Stimulated activated effector memory CD8-positive, alpha-beta T cell treated with anti-CD3 and anti-CD28 coated beads, Interleukin-12 subunit alpha, Interleukin-12 subunit beta, amount 100 ng/mL, for 72 hours (primary cell): ENCODE data around the gene SLC9A9.

Experiments used
- ATAC-seq: fragments of 150-1000 bp; cut with Tn5 transposase; 2 replicates; pipeline ENCODE4 v1.10.0; 2021
- DNase-seq, 2 donors: peaks; one replicate each; pipeline ENCODE4 v3.0.0; 2021 to 2022; ENCODE audit warnings: low spot score in 2 of 2
- H3K27ac Mint-ChIP-seq: one replicate; pipeline ENCODE4 v1.8.0; 2022; ENCODE audit warnings: mild to moderate bottlenecking, mixed read lengths
- H3K36me3 Mint-ChIP-seq: one replicate; pipeline ENCODE4 v1.8.0; 2022; ENCODE audit warnings: mild to moderate bottlenecking, mixed read lengths
- H3K4me1 Mint-ChIP-seq: one replicate; pipeline ENCODE4 v1.8.0; 2022; ENCODE audit warnings: mixed read lengths
- H3K4me3 Mint-ChIP-seq: one replicate; pipeline ENCODE4 v1.8.0; 2022; ENCODE audit warnings: mild to moderate bottlenecking, mixed read lengths
- H3K9me3 Mint-ChIP-seq: one replicate; pipeline ENCODE4 v1.8.0; 2022; ENCODE audit warnings: mixed read lengths

SLC9A9 gene

DNA sequence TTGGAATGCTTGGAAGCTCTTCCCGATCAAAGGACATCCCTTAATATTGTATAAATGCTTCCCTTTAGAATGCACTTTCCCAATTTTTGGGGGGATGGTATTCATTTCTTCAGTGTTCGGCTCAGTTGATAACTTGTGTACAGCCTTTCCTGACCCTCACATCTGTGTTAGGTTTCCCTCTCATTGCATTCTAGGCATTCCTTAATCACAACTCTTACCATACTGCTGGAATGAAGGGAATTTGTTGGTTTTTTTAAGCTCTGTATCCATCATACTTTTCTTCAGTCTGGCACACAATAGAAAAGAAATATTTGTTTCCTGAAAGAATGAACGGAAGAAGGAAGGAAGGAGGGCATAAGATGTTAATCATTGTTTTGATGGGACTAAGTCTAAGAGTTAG is 609.2 kb downstream of the SLC9A9 start:
- no peak overlapping the region for H3K4me3 Mint-ChIP-seq
- no peak for DNase-seq
- no peaks in the 10 kb centered on the region for H3K9me3 Mint-ChIP-seq
- no peaks in the 10 kb centered on the region for H3K4me1 Mint-ChIP-seq
- no peaks in the 10 kb centered on the region for H3K36me3 Mint-ChIP-seq
- H3K27ac Mint-ChIP-seq = no peak overlapping the region
- ATAC-seq = no peak

DNA sequence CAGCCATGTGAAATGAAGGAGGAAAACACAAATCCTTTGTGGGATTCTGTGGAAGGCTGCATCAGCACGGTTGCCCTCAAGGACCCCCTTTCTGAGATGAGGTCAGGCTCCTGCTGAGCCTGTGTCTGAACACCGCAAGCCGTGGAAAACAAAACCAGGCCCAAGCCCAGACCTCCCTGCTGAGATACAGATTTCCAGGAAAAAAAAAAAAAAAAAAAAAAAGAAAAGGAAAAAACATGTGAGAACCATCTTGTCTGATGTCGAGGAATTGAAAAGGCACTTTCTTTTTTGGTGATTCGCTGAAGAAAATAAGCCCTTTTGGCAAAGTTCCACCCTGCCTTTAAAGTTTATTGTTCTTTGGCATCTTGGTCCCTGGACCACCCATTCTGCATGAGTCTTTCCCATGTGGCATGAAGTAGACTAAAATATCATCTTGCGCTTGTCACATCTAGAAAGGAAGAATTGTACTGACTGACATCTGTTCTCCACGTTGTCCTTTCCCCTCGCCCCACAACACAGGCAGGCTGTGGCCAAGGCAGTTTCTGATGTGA is 611.1 kb downstream of the SLC9A9 start:
- Mint-ChIP-seq H3K36me3 (no peaks in the 10 kb centered on the region), H3K9me3 (no peaks in the 10 kb centered on the region), H3K4me3 (no peak overlapping the region)

DNA sequence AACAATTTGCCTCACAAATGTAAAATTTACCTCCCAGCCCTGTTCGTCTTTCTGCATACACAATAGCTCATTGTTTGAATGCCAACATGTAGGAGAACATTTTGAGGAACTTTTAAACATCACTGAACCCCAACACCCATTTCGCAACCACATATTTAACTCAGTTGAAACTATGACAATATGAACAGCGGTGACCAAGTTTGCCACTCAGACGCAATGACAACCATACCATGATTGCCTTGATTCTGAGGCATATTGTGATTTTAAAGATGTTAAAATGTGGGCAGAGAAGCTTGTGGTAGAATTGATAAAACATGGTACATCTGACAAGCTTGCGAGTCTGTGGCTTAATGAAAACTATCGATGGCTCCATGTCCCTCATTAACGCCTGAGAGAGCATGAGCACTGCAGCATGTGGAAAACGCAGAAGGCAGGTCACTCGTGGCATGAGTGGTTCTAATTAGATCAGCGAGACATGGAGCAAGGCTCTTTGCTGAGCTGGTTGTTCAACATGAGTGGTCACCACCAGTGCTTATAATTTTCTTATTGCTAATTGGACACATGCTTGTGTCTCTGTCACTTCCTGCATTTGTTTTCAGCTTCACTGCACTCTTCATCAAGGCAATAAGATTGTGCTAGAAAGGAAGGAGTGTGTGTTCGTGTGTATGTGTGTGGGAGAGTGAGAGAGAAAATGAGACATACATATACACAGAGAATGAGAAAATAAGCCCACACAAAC is 611.9 kb downstream of the SLC9A9 start:
- H3K4me3 Mint-ChIP-seq = no peak overlapping the region
- no peaks in the 10 kb centered on the region for H3K36me3 Mint-ChIP-seq
- H3K9me3 Mint-ChIP-seq = no peaks in the 10 kb centered on the region
- no peak overlapping the region for H3K27ac Mint-ChIP-seq
- DNase-seq = no peak
- ATAC-seq = peak; percentile 8
- no peaks in the 10 kb centered on the region for H3K4me1 Mint-ChIP-seq

More for the DNA sequence above, 611.1 kb downstream of the SLC9A9 start:
- H3K4me1 Mint-ChIP-seq = no peaks in the 10 kb centered on the region
- H3K27ac Mint-ChIP-seq = no peak overlapping the region
- ATAC-seq = no peak
- no peak for DNase-seq

DNA sequence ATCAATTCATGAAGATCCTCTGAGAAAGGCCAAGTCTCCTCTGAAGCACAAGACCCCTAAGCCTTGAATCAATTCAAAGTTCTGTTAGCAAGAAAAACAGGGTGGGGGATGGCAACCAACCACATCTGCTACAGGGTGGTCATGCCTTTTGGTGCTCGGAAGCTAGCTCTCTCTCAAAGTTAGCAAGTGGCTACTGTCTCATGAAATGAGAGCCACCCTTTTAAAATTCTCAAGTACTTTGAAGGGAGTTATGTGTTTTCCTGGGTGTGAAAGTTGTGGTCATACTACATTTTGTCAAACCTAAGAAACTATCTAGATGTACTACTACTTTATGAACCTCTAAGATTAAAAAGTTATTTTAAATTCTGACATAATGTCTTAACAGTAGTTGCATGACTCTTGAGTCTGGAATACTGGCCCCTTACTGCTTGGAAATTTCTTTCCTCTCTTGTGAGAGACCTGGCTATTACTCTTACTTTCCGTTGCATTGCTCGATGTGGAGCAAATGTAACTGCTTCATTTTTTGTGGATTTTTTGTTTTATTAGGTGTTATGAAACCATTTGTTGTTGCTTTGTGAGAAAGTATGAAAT is 612.6 kb downstream of the SLC9A9 start:
- no peaks in the 10 kb centered on the region for H3K4me1 Mint-ChIP-seq
- H3K36me3 Mint-ChIP-seq = no peaks in the 10 kb centered on the region
- no peak overlapping the region for H3K4me3 Mint-ChIP-seq
- H3K27ac Mint-ChIP-seq = no peak overlapping the region
- no peak for ATAC-seq
- H3K9me3 Mint-ChIP-seq = no peaks in the 10 kb centered on the region
- DNase-seq = no peak

DNA sequence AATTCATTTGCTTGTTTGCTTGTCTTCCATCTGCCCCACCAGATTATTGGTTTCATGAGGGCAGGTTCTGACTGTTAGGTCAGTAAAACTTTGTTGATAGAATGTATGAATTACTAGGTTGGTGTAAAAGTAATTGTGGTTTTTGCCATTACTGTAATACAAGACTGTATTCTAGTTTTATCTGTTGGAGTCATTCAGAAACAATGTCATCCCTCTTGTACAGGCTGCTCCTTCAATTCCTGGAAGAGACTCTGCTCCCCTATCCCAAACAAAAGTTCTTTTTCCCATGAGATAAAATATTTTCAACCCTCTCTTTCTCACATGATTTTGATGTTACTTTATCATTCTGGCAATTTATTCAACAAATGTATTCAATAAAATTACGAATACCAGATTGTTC is 613.7 kb downstream of the SLC9A9 start:
- ATAC-seq = no peak
- Mint-ChIP-seq H3K4me1 (no peaks in the 10 kb centered on the region), H3K27ac (no peak overlapping the region), H3K9me3 (no peaks in the 10 kb centered on the region), H3K36me3 (no peaks in the 10 kb centered on the region), H3K4me3 (no peak overlapping the region)
- DNase-seq = no peak

DNA sequence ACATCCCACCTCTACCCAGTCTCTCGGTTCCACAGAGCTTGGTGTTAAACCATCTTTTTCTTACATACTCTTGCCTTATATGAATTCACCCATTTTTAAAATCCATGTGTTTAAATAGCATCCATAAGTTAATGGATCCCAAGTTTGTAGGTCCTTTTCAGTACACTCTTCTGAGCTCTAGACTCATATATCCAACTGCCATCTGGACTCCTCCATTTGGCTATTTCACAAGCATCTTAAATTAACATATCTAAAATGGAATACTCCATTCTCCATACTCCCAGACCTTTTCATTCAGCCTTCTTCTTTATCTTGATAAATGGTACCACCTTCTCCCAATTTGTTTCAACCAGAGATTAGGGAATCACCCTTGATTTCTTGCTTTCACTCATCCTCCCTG is 615.3 kb downstream of the SLC9A9 start:
- no peaks in the 10 kb centered on the region for H3K4me1 Mint-ChIP-seq
- H3K27ac Mint-ChIP-seq = no peak overlapping the region
- no peak overlapping the region for H3K4me3 Mint-ChIP-seq
- ATAC-seq (no peak), DNase-seq (no peak)
- H3K36me3 Mint-ChIP-seq = no peaks in the 10 kb centered on the region
- H3K9me3 Mint-ChIP-seq = no peaks in the 10 kb centered on the region

DNA sequence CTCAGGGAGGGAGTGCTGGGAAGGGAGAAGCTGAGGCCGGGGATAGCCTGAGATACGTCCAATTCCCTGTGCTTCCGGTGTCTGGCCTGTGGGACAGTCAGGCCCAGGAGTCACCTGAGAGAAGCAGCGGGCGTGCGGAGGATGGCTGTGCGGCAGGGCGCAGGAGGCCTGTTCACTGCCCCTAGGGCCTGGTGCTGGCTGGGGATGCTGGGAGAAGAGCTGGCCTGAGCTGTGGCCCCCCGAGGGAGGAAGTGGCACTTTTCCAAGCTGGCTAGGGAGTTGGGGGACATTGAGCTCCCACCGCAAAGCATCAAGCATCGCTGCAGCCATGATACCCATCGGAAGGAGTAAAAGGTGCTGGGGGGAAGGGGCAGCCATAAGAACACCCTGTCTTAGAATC is 619.9 kb downstream of the SLC9A9 start:
- Mint-ChIP-seq H3K27ac (no peak overlapping the region), H3K4me3 (no peak overlapping the region), H3K9me3 (no peaks in the 10 kb centered on the region), H3K4me1 (no peaks in the 10 kb centered on the region), H3K36me3 (no peaks in the 10 kb centered on the region)
- DNase-seq = no peak
- peak; percentile 26 for ATAC-seq

DNA sequence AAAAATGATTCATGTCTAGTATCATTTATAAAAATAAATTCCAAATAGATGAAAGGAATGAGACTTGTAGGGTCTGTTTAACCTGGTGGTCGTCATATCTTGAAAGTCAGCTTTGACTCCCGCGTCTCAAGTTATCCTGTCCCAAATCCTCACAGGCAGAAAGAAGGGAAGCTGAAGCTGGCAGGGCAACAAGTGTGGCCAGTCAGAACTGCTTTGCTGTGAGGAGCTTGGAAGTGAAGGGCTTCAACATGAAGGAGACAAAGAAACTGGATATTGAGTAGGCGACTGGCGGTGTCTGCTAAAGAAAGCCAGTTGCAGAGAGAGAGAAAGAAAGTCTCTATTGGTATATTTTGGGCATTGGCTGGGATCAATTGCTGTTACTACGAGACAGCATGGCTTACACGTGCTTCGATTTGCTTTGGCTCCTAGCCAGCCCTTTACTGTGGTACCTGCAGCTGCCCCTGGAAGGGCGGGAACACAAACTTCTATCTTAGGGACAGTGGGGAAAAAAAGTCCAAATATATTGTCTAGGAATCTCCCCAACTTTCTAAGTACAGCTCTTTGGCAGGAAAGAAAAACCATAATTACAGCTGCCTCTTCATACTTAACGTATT is 621.5 kb downstream of the SLC9A9 start:
- Mint-ChIP-seq H3K4me3 (no peak overlapping the region), H3K27ac (no peak overlapping the region), H3K4me1 (no peaks in the 10 kb centered on the region), H3K36me3 (no peaks in the 10 kb centered on the region), H3K9me3 (no peaks in the 10 kb centered on the region)
- DNase-seq (no peak), ATAC-seq (no peak)

DNA sequence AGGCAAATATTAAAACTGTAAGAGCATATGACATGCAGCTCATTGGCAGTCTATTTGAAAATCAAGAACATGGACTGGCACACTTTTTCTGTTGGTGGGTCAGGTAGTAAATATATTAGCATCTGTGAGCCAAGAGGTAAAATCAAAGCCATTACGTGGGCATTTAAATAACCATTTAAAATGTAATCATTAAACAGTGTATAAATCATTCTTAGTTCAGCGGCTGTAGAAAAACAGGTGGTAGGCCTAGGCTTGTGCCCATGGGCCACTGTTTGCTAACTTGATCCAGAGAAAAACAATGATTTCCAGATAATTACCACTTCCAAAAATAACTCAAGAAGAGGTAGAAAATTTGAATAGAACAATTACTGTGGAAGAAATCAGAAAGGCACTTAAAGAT is 623.6 kb downstream of the SLC9A9 start:
- Mint-ChIP-seq H3K9me3 (no peaks in the 10 kb centered on the region), H3K4me1 (no peaks in the 10 kb centered on the region), H3K4me3 (no peak overlapping the region), H3K36me3 (no peaks in the 10 kb centered on the region), H3K27ac (no peak overlapping the region)
- no peak for DNase-seq
- ATAC-seq = no peak

DNA sequence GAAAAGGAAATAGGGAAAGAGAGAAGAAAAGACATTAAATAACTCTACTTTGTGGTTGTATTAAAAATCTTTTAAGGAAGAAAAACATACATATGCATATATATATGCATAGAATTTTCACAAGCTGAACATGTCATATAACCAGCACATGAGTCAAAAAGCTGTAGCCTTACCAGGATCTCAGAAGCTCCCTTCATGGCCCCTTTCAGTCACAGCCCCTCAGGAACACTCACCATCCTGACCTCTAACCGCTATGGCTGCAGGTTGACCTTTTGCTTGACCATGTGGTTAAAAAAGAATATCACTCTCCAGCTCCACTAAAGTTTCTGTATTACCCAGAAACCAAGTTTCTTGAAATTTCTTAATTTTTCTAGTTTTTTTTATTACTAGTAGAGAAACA is 625.3 kb downstream of the SLC9A9 start:
- ATAC-seq (no peak), DNase-seq (no peak)
- H3K36me3 Mint-ChIP-seq = no peaks in the 10 kb centered on the region
- no peaks in the 10 kb centered on the region for H3K9me3 Mint-ChIP-seq
- H3K4me3 Mint-ChIP-seq = no peak overlapping the region
- H3K4me1 Mint-ChIP-seq = no peaks in the 10 kb centered on the region
- no peak overlapping the region for H3K27ac Mint-ChIP-seq

DNA sequence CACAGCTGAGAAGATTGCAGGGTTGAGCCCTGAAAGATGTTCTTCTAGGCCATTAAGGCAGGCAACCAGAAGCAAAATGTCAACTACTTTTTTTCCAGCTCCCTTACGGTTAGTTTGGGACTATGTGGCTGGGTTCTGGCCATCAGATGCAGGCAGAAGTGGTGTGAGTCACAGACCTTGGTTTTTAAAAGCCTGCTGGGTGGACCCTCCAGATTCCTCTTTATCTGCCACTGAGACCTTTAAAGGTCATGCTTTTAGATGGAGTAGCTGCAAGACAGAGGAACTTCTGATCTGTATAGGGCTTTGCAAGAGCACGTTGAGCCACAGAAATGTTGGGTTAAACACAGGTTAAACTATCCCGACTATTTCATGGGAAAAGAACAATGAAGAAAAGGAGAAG is 625.8 kb downstream of the SLC9A9 start:
- no peaks in the 10 kb centered on the region for H3K9me3 Mint-ChIP-seq
- H3K4me1 Mint-ChIP-seq = no peaks in the 10 kb centered on the region
- ATAC-seq (no peak), DNase-seq (no peak)
- H3K27ac Mint-ChIP-seq = no peak overlapping the region
- no peaks in the 10 kb centered on the region for H3K36me3 Mint-ChIP-seq
- H3K4me3 Mint-ChIP-seq = no peak overlapping the region

DNA sequence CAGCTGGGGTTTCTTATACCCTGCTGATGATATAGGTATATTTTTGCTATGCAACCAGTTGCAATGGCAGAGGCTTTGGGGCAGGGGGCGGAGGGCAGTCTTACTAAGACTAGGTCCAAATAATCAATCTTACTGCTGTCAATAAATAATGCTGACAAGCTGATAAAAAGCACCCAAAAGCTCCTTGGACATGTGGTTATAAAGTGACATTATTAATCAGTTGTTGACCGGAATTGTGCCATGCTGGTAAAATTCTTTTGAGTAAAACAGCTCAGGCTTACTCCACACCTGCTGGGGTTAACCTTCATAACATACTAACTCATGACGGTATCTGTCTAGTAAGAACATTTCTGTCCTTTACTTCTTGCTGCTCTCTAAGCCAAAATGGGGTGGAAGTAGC is 626.8 kb downstream of the SLC9A9 start:
- Mint-ChIP-seq H3K9me3 (no peaks in the 10 kb centered on the region), H3K4me3 (no peak overlapping the region), H3K4me1 (no peaks in the 10 kb centered on the region), H3K27ac (no peak overlapping the region), H3K36me3 (no peaks in the 10 kb centered on the region)
- no peak for DNase-seq
- ATAC-seq = no peak

DNA sequence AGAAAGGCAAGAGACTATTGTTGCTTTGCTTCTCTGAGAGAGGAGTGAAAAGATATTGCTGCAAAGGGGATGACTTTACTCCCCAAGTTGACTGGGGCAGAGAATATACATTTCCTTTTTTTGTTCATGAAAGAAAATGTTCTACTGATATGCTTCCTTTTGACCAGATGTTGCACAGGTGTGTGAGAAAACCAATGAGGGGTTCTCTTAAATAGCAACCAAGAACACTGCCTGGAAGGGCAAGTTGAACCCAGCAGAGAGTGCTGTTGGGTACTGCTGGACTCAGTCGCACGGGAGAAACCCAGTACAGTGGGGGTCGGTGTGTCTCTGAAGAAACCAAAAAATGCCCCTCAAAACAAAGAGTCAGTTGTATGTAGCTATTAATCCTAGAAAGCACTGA is 627.5 kb downstream of the SLC9A9 start:
- Mint-ChIP-seq H3K36me3 (no peaks in the 10 kb centered on the region), H3K27ac (no peak overlapping the region)

DNA sequence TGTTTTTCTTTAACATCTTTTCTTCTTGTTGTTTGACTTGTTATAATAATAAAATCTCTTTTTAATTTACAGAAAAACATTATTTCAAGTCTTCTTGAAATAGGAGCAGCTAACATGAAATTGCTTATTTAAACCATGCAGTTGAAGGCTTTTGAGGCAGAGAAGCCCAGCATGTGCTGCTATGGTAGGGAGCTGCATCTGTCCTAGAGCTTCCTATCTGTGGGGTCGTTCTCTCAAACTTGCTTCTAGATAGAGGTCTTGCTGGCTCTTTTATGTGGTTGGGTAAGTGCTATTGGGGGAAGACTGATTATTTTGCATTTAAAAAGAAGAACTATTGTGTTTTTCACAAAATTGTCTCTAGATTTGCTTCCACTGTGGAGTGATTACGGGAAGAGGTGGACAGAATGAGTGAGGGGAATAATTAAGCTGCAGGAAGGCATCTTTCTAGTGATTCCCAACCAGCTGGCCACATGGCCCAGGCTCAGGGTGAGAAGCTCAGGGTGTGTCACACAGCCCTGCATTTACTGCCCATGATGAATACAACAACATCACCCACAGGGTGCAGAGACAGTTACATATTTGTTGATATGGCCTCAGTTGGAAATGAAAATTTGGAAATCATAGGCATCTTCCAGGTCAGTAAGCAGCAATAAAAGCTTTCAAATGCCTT is 630.0 kb downstream of the SLC9A9 start:
- Mint-ChIP-seq H3K36me3 (no peaks in the 10 kb centered on the region), H3K4me3 (no peak overlapping the region), H3K27ac (no peak overlapping the region), H3K4me1 (no peaks in the 10 kb centered on the region), H3K9me3 (no peaks in the 10 kb centered on the region)
- ATAC-seq (no peak), DNase-seq (no peak)

More for the DNA sequence above, 627.5 kb downstream of the SLC9A9 start:
- no peak overlapping the region for H3K4me3 Mint-ChIP-seq
- H3K4me1 Mint-ChIP-seq = no peaks in the 10 kb centered on the region
- no peaks in the 10 kb centered on the region for H3K9me3 Mint-ChIP-seq
- DNase-seq (no peak), ATAC-seq (no peak)

DNA sequence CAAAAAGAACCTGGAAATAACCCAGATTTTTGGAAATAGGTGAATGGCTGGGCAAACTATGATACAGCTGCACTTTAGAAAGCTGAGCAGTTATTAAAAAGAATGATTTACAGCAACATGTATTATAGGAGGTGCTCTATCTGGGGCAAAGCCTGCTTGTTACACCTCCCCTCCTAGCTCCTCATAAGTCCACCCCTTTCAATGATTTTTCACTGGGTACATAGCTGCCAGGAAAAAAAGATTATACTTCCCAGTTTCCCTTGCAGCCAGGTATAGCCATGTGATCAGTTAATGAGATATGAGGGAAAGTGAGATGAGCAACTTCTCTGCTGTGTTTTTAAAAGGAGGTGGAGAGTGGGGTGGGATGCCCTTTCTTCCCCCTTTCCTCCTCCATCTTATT is 631.0 kb downstream of the SLC9A9 start:
- Mint-ChIP-seq H3K36me3 (no peaks in the 10 kb centered on the region), H3K4me3 (no peak overlapping the region), H3K27ac (no peak overlapping the region), H3K9me3 (no peaks in the 10 kb centered on the region), H3K4me1 (no peaks in the 10 kb centered on the region)
- ATAC-seq (no peak), DNase-seq (no peak)
